NT2/D1 (cell line): ENCODE data around the gene PRKN.

Experiments used
- SUZ12 ChIP-seq: IDR thresholded peaks from 2 replicates; pipeline ENCODE4 v1.6.1; 2011; ENCODE audit not compliant: insufficient read length, insufficient read depth; ENCODE audit errors: extremely low read depth
- YY1 ChIP-seq: IDR thresholded peaks from 2 replicates; pipeline ENCODE4 v1.6.1; 2011; ENCODE audit not compliant: insufficient read length, insufficient read depth
- ZNF274 ChIP-seq: IDR thresholded peaks from 2 replicates; pipeline ENCODE4 v1.6.1; 2011; ENCODE audit warnings: mild to moderate bottlenecking, low read depth, low read length

DNA sequence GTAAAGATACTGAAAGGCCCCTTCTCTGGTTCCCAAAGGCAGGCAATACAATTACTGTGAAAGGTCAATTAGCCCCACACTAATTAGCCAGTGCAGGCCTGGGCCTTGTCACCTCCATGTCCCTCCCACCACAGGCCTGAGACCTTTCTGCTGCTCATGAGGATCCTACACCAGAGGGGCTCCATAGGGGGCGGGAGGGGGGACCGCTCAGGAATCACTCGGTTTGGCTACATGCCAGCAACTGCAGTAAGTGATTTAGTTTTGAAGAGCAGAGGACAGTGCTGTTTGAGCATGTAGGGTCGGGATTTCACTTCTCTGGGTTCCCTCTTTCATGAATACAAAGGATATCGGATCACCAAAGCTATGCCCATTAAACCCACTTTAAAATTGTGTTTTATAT is 455.6 kb downstream of the PRKN start:
- TF ChIP-seq SUZ12 (no peak), ZNF274 (no peak), YY1 (no peak)
